GM21723 (cell line): ENCODE data around the gene CYP1A1.
"Not testable (repeated sequence)": the region's sequence is repeated elsewhere in the genome, so short reads cannot be mapped to it uniquely, and the experiment has no call there.

ENCODE experiments used
- ATAC-seq: cut with Tn5 transposase; IDR thresholded peaks from one replicate; pipeline ENCODE4 v1.9.1; 2021; ENCODE audit warnings: mild to moderate bottlenecking, moderate library complexity; ENCODE audit not compliant: unreplicated experiment

CYP1A1 gene

DNA sequence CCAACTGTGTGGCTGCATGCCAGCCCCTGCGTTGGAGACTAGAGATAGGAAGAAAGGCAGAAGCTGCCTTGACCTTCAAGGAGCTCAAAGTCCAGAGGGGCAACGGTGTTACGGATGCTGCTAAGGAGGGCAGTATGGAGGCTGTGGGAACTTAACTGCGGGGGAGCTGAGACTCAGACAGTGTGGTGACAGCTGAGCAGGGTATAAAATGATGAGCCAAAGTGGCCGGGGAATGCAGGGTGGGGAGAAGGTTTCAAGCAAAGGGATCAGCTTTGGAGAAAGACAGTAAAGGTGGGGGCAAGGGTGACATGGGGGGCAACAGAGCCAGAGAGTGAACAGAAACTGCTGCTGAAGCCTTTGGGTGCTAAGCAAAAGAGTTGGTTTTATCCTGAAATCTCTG is 17.1 kb upstream of the CYP1A1 start:
- ATAC-seq: no peak

DNA sequence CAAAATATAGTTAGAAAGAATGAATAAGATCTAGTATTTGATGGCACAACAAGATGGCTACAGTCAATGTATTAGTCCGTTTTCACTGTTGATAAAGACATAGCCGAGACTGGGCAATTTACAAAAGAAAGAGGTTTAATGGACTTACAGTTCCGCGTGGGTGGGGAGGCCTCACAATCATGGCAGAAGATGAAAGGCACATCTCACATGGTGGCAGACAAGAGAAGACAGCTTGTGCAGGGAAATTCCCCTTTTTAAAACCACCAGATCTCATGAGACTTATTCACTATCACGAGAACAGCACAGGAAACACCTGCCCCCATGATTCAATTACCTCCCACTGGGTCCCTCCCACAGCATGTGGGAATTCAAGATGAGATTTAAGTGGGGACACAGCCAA is 12.9 kb upstream of the CYP1A1 start:
- not testable (repeated sequence) for ATAC-seq

DNA sequence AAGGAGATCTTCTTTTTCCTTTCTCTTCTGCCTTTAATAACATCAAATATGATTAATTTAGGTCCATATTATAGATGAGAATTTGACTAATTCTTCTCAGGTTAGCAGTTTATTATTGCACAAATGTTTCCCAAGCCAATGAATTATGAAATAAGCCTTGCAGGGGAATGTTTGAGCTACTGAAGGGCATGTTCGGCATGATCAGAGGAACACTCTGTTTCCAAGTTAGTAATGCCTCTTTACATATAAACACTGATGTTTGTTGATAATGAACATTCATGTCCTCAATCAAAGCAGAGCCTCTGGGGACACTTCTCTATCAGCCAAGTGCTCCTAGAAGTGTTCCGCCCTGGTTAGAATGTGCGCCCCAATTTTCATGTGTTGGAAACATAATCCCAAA is 10.0 kb upstream of the CYP1A1 start:
- ATAC-seq: no peak

DNA sequence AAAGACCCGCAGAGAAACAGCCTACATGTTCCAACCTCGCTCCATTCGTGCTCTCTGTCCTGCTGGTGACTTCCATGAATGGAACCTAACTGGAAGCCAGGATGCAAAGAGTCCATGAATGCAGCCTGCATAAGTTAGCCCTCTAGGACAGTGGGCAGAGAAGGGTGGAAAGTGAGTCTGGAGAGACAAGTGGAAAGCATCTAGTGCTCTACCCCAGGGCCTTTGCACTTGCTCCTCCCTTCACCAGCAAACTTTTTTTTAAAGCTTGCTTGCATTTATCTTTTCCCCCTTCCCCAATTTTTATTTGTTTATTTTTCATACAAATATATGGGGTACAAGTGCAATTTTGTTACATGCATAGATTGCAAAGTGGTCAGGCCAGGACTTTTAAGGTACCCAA is 7.9 kb upstream of the CYP1A1 start:
- ATAC-seq: no peak

DNA sequence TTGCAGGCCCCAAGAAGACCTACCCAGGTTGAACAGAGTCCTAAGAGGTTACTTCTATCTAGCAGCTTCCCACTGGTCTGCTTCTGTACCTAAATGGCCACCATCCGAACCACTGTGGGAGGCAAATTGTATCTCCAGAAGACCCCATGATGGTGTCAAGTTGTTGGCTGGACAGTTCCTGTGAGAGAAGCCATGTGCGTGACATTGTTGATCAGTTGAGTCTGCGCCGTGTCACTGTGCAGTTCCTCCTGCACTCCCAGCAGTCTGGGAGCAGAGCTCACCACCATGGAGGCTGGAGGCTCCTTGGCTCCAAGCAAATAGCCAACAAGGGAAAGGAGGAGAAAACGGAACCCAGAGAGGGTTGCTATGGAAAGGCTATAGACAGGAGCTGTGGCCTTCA is 7.5 kb upstream of the CYP1A1 start:
- no peak for ATAC-seq

DNA sequence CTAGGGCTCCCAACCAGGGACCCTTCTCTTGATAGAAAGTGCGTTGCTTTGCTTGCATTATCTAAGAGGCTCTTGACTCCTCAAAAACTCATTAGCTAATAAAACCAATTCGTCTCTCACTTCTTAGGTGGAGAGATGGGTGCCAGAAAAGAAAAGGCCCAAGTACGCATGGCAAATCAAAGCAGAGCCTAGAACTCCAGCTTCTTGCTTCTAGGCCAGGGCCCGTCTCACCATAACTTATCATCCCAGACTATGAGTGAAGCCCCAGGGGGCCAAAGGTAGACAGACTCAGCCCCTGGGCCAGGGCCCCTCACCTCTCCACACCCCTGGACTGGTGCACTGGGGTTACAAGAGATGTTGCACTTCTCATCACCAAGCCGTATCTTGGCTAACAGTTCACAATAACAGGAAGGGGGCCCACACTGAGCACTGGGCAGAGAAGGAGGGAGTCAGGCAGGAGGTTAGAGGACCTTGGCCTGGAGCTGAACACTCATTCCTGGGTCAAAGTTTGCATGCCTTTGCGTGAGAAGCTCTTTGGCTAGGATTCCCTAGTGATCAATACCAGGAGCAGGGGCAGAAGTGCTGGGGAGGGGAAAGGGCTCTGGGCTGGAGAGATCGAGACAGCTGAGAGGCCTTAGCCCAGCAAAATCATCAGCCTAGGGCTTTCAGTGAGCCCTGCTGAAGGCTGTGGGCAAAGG is 5.4 kb upstream of the CYP1A1 start:
- no peak for ATAC-seq

DNA sequence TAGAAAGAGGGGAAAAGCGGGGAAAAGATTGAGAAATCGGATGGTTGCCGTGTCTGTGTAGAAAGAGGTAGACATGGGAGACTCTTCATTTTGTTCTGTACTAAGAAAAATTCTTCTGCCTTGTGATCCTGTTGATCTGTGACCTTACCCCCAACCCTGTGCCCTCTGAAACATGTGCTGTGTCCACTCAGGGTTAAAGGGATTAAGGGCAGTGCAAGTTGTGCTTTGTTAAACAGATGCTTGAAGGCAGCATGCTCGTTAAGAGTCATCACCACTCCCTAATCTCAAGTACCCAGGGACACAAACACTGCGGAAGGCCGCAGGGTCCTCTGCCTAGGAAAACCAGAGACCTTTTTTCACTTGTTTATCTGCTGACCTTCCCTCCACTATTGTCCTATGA is 4.0 kb upstream of the CYP1A1 start:
- not testable (repeated sequence) for ATAC-seq

DNA sequence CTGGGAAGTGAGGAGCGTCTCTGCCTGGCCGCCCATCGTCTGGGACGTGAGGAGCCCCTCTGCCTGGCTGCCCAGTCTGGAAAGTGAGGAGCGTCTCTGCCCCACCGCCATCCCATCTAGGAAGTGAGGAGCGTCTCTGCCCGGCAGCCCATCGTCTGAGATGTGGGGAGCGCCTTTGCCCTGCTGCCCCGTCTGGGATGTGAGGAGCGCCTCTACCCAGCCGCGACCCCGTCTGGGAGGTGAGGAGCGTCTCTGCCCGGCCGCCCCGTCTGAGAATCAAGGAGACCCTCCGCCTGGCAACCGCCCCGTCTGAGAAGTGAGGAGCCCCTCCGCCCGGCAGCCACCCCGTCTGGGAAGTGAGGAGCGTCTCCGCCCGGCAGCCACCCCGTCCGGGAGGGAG is 3.4 kb upstream of the CYP1A1 start:
- not testable (repeated sequence) for ATAC-seq

DNA sequence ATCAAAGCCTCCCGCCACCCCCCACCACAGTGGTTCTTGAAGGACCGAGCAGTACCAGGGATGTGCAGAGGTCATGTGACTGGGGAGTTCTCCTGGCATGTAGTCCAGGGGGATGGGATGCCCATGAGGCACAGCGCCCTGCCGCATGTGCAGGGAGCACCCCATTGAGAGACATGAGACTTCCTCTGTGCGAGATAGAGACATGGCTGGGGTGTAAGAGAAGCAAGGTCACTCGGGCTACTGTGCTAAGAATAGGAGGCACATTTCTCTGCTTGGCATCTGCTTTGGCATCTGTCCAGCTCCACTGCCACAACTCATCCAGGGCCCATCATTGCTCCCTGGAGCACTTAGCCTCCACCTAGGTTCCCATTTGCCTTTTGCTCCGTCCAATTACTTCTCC is 2.4 kb upstream of the CYP1A1 start:
- ATAC-seq: no peak

DNA sequence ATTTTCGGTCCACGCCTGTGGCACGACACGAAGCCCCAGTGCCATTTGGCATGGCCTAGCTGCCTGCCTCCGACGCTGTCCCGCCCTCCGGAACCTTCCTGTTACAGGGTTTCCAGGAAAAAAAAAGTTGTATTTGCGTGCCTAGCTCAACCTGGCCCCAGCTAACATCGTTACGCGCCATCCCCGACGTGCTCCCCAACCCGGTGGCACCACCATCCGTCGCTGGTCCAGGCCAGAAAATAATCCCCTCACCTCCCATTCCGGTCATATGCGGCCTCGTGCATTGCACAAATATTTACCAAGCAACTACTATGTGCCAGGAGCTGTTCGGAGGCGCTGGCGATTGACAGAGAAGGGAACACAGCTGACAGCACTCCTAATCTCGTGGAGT is 1.4 kb upstream of the CYP1A1 start:
- no peak for ATAC-seq

DNA sequence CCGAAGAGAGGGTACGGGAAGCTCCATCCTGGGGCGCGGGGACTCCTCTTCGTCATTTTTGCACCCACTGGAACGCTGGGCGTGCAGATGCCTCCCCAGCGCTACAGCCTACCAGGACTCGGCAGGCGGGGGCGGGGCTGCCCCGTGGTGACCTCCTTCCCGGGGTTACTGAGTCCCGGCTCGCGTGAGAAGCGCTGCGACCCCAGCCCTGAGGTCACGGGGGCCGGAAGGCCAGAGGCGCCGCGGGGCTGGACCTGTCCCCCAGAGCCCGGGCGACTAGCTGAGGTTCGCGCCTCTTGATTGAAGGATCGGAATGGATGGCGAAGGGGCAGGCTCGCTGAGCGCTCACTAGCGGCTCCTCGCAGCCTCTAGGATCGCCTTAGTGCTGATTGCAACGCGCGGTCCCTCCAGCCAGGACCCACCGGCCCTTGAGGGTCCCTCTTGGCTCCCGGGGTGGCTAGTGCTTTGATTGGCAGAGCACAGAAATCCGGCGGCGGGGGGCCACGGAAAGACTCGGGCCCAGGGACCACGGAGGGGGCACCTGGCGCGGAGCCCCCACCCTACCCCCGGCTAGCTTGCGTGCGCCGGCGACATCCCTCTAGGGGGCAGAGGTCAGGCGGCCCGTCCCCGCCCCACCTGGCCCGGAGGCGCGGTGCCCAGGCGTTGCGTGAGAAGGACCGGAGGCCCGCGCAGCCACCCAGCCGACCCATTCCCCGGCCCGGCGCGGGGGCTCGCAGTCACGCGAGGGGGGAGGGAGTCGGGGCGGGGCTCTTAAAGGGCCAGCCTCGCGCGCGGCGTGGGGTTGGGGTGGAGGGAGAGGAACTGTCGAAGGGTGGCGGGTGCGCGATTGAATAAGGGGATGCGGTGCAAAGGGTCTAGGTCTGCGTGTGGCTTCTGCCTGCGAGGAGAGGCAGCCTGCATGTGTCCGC is 781 bp upstream of the CYP1A1 start:
- ATAC-seq: no peak

DNA sequence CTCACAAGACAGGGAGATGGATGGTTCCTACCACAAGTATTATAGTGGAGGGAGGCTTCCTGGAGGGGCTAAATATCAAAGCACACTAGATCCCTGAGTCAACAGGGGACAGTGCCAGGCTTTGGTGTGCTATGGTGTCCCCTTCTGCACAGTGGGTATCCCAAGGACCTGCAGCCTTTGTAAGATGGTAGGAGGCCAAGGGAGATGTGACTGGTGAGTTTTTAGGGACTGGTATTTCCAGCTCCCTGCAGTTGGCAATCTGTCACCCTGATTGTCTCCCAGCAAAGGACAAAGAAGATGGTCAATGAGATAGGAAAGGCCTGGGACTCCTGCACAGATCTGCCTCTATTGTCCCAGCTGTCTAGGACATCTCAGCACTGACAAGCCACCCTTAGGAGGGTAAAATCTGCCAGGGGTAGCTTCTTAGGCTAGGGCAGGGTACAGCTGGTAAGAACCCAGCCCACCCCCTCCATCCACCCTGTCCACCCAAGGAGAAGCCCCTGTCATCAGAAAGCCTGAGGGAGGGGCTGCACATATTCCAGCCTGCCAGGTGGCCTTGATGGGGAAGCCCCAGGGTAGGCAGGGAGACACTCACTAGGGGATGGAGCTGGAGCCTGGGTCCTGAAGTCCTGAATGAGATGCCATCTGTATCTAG is 631 bp downstream of the CYP1A1 start:
- no peak for ATAC-seq

DNA sequence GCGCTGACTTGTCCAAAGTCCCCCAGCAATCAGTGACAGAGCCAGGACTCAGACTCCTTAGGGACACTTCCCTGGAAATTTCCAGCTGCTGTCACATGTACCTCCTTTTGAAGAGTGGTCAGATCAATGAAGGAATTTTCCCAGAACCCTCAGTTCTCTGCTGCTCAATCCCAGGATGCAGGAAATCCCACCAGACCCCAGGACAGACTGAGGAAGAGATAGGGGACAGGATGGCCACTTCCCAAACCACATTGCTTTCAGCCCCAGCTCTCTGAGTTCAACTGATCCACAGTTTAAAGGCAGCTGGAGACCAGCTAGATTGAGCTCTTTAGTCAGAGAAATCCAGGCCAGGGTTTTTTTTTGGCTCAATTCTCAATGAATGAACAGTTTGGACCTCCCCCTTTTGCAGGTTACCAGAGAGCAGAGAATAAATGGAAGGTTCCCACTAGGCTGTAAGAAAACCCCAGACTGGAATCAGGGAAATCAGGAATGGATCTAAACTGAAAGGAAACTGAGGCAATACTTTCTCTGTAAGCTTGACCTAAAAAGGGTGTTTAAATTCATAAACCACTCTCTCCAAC is 1.5 kb downstream of the CYP1A1 start:
- ATAC-seq: no peak

DNA sequence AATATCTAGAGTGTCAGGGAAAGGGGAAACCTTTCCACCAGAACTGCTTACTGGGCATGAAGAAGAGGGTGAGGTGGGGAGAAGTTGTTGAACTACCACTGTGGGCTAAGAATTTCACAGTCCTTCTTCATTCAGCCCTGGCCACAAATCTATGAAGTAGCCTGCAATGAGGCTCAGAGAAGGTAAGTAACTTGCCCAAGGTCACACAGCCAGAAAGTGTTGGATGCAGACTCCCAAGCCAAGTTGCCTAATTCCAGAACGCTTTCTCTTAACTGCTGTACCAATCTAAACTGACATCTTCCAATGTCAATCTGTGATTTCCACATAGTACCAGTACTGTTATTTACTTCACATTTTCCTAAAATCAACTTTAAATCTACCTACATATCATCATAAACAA is 2.1 kb downstream of the CYP1A1 start:
- no peak for ATAC-seq

DNA sequence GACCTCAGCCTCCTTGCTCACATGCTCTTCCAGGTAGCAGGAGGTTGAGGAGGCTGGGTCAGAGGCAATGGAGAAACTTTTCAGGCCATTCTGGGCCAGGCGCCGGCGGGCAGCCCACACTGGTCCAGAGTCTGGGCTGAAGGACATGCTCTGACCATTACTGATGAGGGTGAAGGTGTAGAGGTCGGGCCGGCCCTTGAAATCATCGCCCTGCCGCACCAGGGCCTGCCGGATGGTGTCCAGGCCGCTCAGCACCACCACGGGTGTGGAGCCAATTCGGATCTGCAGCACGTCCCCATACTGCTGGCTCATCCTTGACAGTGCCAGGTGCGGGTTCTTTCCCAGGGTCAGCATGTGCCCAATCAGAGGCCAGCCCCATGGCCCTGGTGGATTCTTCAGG is 2.7 kb downstream of the CYP1A1 start:
- ATAC-seq: no peak

DNA sequence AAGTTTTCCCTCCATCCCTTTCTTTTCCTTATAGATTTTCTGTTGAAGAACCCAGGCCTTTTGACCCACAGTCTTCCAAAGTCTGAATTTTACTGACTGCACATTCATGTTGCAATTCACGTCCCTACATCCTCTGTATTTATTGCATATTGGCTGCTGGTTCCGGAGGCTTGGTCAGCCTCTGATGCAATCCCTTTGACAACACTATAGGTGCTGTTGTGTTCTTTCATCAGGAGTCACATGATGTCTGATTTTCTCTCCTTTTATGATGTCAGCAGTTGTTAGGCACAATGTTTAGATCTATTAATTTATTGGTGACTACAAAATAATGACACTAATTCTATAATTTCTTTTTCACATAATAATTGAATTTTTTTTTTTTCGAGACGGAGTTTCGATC is 8.7 kb downstream of the CYP1A1 start:
- ATAC-seq: no peak

DNA sequence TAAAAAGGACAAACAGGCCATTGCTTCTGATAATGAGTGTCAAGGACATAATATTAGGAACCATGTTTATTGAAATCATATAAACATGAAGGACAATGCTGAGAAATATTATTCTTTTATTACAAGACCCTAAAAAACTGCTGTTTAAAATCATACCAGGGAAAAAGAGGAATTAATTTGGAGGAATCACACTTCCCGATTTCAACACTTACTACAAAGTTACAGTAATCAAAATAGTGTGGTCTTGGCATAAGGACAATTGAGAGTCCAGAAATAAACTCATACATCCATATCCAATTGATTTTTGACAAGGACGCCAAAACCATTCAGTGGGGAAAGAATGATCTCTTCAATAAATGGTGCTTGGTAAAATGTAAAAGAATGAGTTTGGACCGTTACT is 13.0 kb downstream of the CYP1A1 start:
- no peak for ATAC-seq

DNA sequence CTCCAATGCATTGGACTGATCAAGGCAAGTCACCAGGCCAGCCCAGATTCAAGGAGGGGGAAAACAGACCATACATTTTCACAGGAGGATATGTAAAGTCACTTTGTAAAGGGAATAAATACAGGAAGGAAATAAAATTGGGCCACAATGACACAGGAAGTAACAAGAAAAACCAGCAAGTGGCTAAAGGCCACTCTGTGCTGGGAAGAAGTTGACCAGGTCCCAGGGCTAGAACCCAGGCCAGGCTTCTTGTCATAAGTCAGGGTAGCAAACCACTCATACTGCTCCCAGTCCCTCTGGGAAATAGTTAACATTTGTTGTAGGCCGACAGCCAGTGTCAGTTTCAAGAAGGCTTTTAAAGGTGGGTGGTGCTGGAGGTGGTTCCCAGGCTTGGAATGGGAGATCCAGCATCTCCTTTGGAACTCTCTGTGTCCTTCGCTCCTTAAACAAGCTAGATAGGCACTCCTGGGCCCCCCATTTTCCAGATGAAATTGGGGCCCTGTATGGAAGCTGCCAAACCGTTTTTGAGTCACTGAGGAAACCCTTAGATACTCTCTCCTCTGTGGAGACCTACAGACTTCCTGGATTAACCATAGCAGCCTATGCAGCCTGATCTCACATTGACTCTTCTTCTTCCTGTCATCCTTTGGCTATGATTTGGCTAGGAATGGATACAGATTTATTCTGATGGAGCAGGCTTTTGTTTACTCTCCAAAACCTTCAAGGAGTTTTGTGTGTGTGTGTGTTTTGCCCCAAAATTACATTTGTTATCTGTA is 14.8 kb downstream of the CYP1A1 start:
- no peak for ATAC-seq

DNA sequence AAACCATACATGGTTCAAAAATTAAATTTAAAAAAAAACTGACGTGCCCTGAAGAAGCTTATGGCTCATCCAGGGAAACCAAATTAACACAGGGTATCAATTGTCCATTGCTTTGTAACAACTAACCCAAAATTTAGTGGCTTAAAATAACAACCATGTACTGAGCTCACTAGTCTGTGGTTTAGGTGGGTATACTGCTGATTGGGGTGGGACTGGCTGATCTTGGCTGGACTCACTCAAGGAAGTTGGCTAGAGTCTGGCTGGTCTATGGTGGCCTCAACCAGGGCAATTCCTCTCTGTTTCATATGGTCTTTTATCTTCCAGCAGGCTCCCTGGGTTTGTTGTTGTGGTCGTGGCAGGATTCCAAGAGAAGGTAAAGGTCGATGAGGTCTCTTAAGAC is 15.4 kb downstream of the CYP1A1 start:
- no peak for ATAC-seq

DNA sequence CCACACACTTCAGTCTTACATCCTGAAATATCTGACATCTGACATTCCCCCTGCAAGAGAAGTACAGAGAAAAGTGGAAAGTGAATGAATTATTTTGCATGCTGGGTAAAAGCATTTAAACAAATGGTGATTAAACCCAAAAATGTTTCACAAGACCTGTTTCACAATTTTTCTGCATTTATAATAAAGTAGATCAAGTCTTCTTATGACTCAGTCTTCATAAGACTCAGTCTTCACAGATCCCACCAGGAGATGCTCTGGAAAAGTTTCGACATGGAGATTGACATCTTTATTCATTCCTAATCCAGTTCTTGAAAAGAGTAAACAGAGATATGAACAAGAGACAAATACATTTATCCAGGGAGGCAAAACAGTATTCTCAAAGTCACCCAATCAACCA is 16.3 kb downstream of the CYP1A1 start:
- ATAC-seq: no peak

DNA sequence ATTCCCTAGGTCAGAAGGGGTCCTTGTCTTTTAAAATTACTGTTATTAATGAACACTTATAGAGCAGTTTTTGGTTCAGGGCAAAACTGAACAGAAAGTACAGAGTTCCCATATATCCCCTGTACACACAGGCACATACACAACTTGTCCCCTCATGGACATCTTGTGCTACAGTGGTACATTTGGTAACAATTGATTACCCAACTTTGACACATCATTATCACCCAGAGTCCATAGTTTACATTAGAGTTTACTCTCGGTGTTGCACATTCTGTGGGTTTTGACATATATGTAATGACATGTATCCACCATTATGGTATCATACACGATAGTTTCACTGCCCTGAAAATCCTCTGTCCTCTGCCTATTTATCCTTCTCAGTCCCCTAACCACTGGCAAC is 28.5 kb downstream of the CYP1A1 start:
- ATAC-seq: no peak
